GM12875 (cell line): ENCODE data around the gene EEPD1.

Experiments
- H3K4me3 ChIP-seq: one replicate; pipeline ENCODE4 v1.5.1; 2011; ENCODE audit warnings: low read depth, low read length, control low read depth
- TF ChIP-seq, protein P1 (sequence below): IDR thresholded peaks from 2 replicates; pipeline ENCODE4 v1.5.1; 2011; ENCODE audit warnings: low read depth, mild to moderate bottlenecking, control low read depth, inconsistent platforms, low read length, moderate library complexity, borderline replicate concordance; ENCODE audit not compliant: insufficient read depth

Gene EEPD1

DNA sequence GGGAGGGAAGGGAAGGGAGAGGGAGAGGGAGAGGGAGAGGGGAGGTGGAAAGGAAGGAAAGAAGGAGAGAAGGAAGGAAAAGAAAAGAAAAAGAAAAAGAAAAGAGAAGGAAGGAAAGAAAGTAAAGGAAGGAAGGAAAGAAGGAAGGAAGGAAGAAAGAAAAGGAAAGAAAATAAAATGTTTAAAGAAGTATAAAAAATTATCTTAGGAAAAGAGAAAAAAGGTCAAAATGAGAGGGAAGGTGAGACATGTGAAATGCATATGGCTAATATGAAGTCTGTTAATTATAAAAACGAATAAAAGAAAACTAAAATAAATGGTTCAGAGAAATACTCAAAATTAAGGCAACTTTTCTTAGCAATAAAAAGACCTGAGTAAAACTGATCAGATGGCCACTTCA is 190.5 kb downstream of the EEPD1 start:
- H3K4me3 ChIP-seq, result no peak overlapping the region
- TF ChIP-seq, protein P1, sequence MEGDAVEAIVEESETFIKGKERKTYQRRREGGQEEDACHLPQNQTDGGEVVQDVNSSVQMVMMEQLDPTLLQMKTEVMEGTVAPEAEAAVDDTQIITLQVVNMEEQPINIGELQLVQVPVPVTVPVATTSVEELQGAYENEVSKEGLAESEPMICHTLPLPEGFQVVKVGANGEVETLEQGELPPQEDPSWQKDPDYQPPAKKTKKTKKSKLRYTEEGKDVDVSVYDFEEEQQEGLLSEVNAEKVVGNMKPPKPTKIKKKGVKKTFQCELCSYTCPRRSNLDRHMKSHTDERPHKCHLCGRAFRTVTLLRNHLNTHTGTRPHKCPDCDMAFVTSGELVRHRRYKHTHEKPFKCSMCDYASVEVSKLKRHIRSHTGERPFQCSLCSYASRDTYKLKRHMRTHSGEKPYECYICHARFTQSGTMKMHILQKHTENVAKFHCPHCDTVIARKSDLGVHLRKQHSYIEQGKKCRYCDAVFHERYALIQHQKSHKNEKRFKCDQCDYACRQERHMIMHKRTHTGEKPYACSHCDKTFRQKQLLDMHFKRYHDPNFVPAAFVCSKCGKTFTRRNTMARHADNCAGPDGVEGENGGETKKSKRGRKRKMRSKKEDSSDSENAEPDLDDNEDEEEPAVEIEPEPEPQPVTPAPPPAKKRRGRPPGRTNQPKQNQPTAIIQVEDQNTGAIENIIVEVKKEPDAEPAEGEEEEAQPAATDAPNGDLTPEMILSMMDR, result no peak

DNA sequence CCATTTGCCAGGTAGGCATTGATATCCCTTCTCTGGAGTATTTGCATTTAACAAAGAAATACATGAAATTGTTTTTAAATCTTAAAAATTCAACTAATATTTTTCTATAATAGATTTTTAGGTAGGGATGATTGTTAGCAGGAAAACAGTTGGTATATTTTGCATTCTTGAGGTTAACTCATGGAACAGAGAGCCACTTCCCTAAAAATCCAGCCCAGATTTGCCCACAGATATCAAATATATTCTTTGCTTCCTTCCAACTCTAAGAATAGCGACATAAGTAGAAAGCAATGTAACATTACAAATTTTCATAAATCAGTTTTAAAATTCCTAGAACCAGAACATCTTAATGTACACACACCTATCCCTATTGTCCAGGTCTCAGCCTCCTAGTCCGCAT is 191.6 kb downstream of the EEPD1 start:
- no peak overlapping the region for H3K4me3 ChIP-seq
- TF ChIP-seq, protein P1, result no peak

DNA sequence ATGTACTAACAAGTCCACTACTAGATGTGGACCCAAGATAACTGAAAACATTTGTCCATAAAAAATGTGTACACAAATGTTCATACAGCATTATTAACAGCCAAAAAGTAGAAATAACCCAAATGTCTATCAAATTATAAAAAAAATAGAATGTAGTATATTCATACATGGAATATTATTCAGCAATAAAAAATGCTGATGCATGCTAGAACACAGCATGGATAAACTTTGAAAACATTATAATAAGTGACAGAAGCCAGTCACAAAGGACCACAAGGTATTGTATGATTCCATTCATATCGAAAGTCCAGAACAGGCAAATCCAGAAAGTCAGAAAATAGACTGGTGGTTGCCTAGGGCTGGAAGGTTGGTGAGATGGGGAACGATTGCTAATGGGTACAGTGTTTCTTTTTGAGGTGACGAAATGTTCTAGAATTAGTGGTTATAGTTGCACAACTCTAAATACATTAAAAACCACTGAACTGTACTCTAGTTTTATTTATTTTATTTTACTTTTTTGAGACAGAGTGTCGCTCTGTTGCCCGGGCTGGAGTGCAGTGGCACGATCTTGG is 193.3 kb downstream of the EEPD1 start:
- TF ChIP-seq, protein P1, result no peak
- H3K4me3 ChIP-seq, result no peak overlapping the region

DNA sequence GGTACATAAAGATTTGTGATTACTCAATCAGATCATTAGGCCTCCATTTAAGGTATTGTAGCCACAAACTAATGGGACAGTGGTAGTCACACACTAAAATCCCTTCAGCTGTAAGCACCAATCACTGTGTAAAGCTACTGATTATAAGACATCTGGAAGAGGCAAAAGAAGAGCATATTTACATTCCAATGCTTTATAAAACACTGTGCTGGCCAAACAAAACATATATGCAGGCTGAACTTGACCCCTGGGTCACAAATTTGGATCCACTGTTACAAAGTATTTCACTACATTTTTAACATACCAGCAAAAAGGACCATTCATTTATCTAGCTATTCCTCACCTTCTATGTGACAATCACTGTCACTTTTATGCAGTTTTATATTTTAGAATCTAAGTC is 195.2 kb downstream of the EEPD1 start:
- TF ChIP-seq, protein P1, result no peak

DNA sequence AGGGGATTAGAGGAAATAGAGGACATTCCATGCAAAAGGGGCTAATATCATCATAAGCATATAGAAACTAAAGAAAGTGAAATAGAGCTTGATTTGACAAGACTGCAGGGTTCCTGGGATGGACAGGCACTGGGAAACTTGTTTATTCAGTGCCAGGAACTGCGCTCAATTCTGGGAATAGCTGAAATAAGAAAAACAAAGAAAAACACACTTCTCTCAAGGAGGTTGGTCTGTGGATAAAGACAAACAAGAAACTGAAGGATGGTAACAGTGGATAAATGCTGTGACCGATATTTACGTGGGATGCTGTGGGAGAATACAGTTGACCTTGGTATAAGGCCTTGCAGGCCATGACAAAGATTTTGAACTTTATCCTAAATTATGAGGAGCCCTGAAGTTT is 195.7 kb downstream of the EEPD1 start:
- no peak overlapping the region for H3K4me3 ChIP-seq
- TF ChIP-seq, protein P1, result no peak

More for the DNA sequence above, 195.2 kb downstream of the EEPD1 start:
- no peak overlapping the region for H3K4me3 ChIP-seq

DNA sequence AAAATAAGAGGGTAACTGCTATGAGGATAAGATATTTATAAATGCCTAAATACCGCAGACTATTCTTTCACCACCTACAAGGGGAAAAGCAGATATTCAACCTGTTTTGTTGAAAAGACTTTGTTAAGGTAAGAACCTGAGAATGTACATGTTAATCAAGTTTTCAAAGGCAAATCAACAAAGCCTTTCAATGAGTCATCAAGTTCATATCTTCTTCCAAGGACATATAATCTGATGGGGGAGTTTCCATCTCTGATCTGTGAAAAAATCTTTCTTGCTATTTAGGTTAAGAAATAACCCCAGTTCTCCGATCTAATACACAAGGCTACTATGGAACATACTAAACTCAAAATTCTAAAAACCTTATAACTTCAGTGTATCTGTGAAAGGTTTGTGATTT is 196.6 kb downstream of the EEPD1 start:
- no peak overlapping the region for H3K4me3 ChIP-seq
- TF ChIP-seq, protein P1, result no peak
